WTC11 (cell line): ENCODE measurements around the gene SUSD6. TPM values are rescaled to one million over a fixed set of nuclear protein-coding genes. Genes with fewer than 3 reads are reported as not detected.

Experiments used
- ATAC-seq: fragments of 200-7000 bp; cut with Tn5 transposase; 2 replicates; pipeline ENCODE4 v1.10.0; 2021; ENCODE audit warnings: mild to moderate bottlenecking, moderate library complexity
- CTCF ChIA-PET: fragments of 300-600 bp; sonication (Branson Sonifier 250); formaldehyde crosslinking; loops from one replicate; lab custom pipeline; 2021; ENCODE audit warnings: antibody characterized with exemption; lab: Charles Lee
- POLR2A ChIA-PET: fragments of 350-600 bp; sonication (Branson Sonifier 250); formaldehyde crosslinking; loops from one replicate; lab custom pipeline; 2021; ENCODE audit warnings: antibody characterized with exemption; lab: Charles Lee
- DNase-seq: peaks from one replicate; pipeline ENCODE4 v3.0.0; 2021; ENCODE audit warnings: low spot score
- H3K27ac Mint-ChIP-seq: 2 replicates; pipeline ENCODE4 v1.8.0; 2021; ENCODE audit warnings: mixed read lengths
- H3K27me3 Mint-ChIP-seq: 2 replicates; pipeline ENCODE4 v1.8.0; 2021; ENCODE audit warnings: low read depth, mild to moderate bottlenecking, moderate library complexity, mixed read lengths
- H3K36me3 Mint-ChIP-seq: 2 replicates; pipeline ENCODE4 v1.8.0; 2021; ENCODE audit warnings: mixed read lengths
- H3K4me1 Mint-ChIP-seq: 2 replicates; pipeline ENCODE4 v1.8.0; 2022; ENCODE audit warnings: mixed read lengths
- H3K4me3 Mint-ChIP-seq: 2 replicates; pipeline ENCODE4 v1.8.0; 2021; ENCODE audit warnings: mild to moderate bottlenecking, moderate library complexity, mixed read lengths
- H3K9me3 Mint-ChIP-seq: 2 replicates; pipeline ENCODE4 v1.8.0; 2021; ENCODE audit warnings: mixed read lengths
- ATF1 ChIP-seq: sonication (generic); formaldehyde crosslinking; IDR thresholded peaks from 2 replicates; pipeline ENCODE4 v1.8.1; 2023; ENCODE audit warnings: mild to moderate bottlenecking, moderate library complexity, missing genetic modification reagents
- ELF4 ChIP-seq: sonication (generic); formaldehyde crosslinking; IDR thresholded peaks from 2 replicates; pipeline ENCODE4 v1.8.1; 2022; ENCODE audit warnings: low read depth, mild to moderate bottlenecking, moderate library complexity, missing genetic modification reagents
- EMX1 ChIP-seq: fragments of 250-450 bp; sonication (Bioruptor Pico); IDR thresholded peaks from 2 replicates; pipeline ENCODE4 v1.8.0; 2021; ENCODE audit warnings: mild to moderate bottlenecking
- ETV6 ChIP-seq: sonication (generic); formaldehyde crosslinking; IDR thresholded peaks from 2 replicates; pipeline ENCODE4 v1.8.1; 2022; ENCODE audit warnings: mild to moderate bottlenecking, missing genetic modification reagents
- GABPB1 ChIP-seq: sonication (generic); formaldehyde crosslinking; IDR thresholded peaks from 2 replicates; pipeline ENCODE4 v1.8.1; 2023; ENCODE audit warnings: mild to moderate bottlenecking, missing genetic modification reagents
- MXD4 ChIP-seq: fragments of 250-450 bp; sonication (Bioruptor Pico); IDR thresholded peaks from 2 replicates; pipeline ENCODE4 v1.8.0; 2021; ENCODE audit warnings: mild to moderate bottlenecking, moderate library complexity, borderline replicate concordance
- MYBL2 ChIP-seq: sonication (generic); formaldehyde crosslinking; IDR thresholded peaks from 2 replicates; pipeline ENCODE4 v1.8.1; 2023; ENCODE audit warnings: mild to moderate bottlenecking, moderate library complexity, missing genetic modification reagents
- NR2C2 ChIP-seq: sonication (generic); formaldehyde crosslinking; IDR thresholded peaks from 2 replicates; pipeline ENCODE4 v1.8.0; 2022; ENCODE audit warnings: mild to moderate bottlenecking, missing genetic modification reagents
- PRRX2 ChIP-seq: fragments of 250-450 bp; sonication (Bioruptor Pico); IDR thresholded peaks from 2 replicates; pipeline ENCODE4 v1.8.0; 2021; ENCODE audit warnings: mild to moderate bottlenecking
- ZNF121 ChIP-seq: sonication (generic); formaldehyde crosslinking; IDR thresholded peaks from 2 replicates; pipeline ENCODE4 v1.8.0; 2023; ENCODE audit warnings: missing genetic modification reagents
- total RNA-seq: library from RNA; stranded (reverse); gene quantifications from 3 replicates; pipeline ENCODE4 v1.2.3, GENCODE V29; 2021
- TF ChIP-seq, protein P1 (sequence below): sonication (generic); formaldehyde crosslinking; conservative IDR thresholded peaks from 2 replicates; pipeline ENCODE4 v1.8.1; 2023; ENCODE audit warnings: mild to moderate bottlenecking, low read depth, missing genetic modification reagents, moderate library complexity
- TF ChIP-seq, protein P2 (sequence below): sonication (generic); formaldehyde crosslinking; IDR thresholded peaks from 2 replicates; pipeline ENCODE4 v1.8.0; 2023; ENCODE audit warnings: missing genetic modification reagents, mild to moderate bottlenecking, borderline replicate concordance
- TF ChIP-seq, protein P3 (sequence below): fragments of 200-600 bp; IDR thresholded peaks from 2 replicates; pipeline ENCODE4 v1.8.0; 2022; ENCODE audit warnings: antibody characterized with exemption
- TF ChIP-seq, protein P4 (sequence below): fragments of 250-450 bp; sonication (Bioruptor Pico); IDR thresholded peaks from 2 replicates; pipeline ENCODE4 v1.9.0; 2021; ENCODE audit warnings: mild to moderate bottlenecking
- TF ChIP-seq, protein P5 (sequence below): sonication (generic); formaldehyde crosslinking; IDR thresholded peaks from 2 replicates; pipeline ENCODE4 v1.8.1; 2023; ENCODE audit warnings: mild to moderate bottlenecking, missing genetic modification reagents

Gene SUSD6
- total RNA-seq, 1 experiment from 2014 or later = 10.1 TPM

DNA sequence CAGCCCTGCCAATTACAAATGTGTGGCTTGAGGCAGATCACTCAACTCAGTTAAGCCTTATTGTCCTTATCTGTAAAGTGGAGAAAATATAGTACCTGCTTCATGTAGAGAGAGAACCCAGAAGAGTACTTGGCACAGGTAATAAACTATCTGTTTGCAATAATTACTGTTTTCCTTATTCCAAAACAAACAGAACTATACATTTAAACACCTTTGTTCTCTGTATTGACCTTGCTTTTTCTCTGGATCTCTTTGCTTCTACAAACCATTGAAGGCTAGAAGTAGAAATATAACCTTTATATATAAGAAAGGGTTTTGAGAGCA, 84.8 kb downstream of the SUSD6 start (continued):
- TF ChIP-seq, protein P1, sequence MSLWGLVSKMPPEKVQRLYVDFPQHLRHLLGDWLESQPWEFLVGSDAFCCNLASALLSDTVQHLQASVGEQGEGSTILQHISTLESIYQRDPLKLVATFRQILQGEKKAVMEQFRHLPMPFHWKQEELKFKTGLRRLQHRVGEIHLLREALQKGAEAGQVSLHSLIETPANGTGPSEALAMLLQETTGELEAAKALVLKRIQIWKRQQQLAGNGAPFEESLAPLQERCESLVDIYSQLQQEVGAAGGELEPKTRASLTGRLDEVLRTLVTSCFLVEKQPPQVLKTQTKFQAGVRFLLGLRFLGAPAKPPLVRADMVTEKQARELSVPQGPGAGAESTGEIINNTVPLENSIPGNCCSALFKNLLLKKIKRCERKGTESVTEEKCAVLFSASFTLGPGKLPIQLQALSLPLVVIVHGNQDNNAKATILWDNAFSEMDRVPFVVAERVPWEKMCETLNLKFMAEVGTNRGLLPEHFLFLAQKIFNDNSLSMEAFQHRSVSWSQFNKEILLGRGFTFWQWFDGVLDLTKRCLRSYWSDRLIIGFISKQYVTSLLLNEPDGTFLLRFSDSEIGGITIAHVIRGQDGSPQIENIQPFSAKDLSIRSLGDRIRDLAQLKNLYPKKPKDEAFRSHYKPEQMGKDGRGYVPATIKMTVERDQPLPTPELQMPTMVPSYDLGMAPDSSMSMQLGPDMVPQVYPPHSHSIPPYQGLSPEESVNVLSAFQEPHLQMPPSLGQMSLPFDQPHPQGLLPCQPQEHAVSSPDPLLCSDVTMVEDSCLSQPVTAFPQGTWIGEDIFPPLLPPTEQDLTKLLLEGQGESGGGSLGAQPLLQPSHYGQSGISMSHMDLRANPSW (CRISPR knock-in tag) = no peak
- TF ChIP-seq ZNF121 (CRISPR knock-in tag) = no peak
- TF ChIP-seq, protein P2, sequence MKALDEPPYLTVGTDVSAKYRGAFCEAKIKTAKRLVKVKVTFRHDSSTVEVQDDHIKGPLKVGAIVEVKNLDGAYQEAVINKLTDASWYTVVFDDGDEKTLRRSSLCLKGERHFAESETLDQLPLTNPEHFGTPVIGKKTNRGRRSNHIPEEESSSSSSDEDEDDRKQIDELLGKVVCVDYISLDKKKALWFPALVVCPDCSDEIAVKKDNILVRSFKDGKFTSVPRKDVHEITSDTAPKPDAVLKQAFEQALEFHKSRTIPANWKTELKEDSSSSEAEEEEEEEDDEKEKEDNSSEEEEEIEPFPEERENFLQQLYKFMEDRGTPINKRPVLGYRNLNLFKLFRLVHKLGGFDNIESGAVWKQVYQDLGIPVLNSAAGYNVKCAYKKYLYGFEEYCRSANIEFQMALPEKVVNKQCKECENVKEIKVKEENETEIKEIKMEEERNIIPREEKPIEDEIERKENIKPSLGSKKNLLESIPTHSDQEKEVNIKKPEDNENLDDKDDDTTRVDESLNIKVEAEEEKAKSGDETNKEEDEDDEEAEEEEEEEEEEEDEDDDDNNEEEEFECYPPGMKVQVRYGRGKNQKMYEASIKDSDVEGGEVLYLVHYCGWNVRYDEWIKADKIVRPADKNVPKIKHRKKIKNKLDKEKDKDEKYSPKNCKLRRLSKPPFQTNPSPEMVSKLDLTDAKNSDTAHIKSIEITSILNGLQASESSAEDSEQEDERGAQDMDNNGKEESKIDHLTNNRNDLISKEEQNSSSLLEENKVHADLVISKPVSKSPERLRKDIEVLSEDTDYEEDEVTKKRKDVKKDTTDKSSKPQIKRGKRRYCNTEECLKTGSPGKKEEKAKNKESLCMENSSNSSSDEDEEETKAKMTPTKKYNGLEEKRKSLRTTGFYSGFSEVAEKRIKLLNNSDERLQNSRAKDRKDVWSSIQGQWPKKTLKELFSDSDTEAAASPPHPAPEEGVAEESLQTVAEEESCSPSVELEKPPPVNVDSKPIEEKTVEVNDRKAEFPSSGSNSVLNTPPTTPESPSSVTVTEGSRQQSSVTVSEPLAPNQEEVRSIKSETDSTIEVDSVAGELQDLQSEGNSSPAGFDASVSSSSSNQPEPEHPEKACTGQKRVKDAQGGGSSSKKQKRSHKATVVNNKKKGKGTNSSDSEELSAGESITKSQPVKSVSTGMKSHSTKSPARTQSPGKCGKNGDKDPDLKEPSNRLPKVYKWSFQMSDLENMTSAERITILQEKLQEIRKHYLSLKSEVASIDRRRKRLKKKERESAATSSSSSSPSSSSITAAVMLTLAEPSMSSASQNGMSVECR (CRISPR knock-in tag) = no peak
- TF ChIP-seq, all 79 proteins: peak for 0

DNA sequence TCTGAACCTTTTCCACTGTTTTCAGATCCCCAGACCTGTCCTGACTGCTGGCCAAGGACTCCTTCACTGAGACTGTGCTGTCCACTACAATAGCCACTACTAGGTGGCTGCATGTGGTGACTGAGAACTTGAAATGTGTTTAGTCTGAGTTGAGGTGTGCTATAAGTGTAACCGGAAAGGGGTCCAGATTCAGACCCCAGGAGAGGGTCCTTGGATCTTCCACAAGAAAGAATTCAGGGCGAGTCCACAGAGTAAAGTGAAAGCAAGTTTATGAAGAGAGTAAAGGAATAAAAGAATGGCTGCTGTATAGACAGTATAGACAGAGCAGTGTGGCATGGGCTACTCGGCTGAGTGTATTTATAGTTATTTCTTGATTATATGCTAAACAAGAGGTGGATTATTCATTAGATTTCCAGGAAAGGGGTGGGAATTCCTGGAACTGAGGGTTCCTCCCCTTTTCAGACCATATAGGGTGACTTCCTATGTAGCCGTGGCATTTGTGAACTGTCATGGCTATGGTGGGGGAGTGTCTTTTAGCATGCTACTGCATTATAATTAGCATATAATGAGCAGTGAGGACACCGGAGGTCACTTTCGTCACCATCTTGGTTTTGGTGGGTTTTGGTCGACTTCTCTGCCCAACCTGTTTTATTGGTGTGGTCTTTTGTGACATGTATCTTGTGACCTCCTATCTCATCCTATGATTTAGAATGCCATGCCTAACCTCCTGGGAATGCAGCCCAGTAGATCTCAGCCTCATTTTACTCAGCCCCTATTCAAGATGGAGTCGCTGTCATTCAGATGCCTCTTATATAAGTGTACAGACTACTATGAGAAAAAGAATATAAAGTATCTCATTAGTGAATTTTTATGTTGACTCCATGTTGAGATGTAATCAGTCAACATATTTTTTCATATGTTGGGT, 85.5 kb downstream of the SUSD6 start:
- ChIA-PET CTCF (no interaction called here), POLR2A (no interaction called here)
- peaks cover 76% of the 10 kb centered on the region for H3K4me1 Mint-ChIP-seq
- ATAC-seq = no peak
- TF ChIP-seq MYBL2 (no peak), ETV6 (no peak), MXD4 (no peak), ELF4 (CRISPR knock-in tag) (no peak), EMX1 (CRISPR knock-in tag) (no peak), NR2C2 (CRISPR knock-in tag) (no peak), ATF1 (CRISPR knock-in tag) (no peak), GABPB1 (no peak), PRRX2 (CRISPR knock-in tag) (no peak)
- TF ChIP-seq, protein P3, sequence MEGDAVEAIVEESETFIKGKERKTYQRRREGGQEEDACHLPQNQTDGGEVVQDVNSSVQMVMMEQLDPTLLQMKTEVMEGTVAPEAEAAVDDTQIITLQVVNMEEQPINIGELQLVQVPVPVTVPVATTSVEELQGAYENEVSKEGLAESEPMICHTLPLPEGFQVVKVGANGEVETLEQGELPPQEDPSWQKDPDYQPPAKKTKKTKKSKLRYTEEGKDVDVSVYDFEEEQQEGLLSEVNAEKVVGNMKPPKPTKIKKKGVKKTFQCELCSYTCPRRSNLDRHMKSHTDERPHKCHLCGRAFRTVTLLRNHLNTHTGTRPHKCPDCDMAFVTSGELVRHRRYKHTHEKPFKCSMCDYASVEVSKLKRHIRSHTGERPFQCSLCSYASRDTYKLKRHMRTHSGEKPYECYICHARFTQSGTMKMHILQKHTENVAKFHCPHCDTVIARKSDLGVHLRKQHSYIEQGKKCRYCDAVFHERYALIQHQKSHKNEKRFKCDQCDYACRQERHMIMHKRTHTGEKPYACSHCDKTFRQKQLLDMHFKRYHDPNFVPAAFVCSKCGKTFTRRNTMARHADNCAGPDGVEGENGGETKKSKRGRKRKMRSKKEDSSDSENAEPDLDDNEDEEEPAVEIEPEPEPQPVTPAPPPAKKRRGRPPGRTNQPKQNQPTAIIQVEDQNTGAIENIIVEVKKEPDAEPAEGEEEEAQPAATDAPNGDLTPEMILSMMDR = no peak
- TF ChIP-seq, protein P4, sequence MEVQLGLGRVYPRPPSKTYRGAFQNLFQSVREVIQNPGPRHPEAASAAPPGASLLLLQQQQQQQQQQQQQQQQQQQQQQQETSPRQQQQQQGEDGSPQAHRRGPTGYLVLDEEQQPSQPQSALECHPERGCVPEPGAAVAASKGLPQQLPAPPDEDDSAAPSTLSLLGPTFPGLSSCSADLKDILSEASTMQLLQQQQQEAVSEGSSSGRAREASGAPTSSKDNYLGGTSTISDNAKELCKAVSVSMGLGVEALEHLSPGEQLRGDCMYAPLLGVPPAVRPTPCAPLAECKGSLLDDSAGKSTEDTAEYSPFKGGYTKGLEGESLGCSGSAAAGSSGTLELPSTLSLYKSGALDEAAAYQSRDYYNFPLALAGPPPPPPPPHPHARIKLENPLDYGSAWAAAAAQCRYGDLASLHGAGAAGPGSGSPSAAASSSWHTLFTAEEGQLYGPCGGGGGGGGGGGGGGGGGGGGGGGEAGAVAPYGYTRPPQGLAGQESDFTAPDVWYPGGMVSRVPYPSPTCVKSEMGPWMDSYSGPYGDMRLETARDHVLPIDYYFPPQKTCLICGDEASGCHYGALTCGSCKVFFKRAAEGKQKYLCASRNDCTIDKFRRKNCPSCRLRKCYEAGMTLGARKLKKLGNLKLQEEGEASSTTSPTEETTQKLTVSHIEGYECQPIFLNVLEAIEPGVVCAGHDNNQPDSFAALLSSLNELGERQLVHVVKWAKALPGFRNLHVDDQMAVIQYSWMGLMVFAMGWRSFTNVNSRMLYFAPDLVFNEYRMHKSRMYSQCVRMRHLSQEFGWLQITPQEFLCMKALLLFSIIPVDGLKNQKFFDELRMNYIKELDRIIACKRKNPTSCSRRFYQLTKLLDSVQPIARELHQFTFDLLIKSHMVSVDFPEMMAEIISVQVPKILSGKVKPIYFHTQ (CRISPR knock-in tag) = no peak
- TF ChIP-seq, protein P5, sequence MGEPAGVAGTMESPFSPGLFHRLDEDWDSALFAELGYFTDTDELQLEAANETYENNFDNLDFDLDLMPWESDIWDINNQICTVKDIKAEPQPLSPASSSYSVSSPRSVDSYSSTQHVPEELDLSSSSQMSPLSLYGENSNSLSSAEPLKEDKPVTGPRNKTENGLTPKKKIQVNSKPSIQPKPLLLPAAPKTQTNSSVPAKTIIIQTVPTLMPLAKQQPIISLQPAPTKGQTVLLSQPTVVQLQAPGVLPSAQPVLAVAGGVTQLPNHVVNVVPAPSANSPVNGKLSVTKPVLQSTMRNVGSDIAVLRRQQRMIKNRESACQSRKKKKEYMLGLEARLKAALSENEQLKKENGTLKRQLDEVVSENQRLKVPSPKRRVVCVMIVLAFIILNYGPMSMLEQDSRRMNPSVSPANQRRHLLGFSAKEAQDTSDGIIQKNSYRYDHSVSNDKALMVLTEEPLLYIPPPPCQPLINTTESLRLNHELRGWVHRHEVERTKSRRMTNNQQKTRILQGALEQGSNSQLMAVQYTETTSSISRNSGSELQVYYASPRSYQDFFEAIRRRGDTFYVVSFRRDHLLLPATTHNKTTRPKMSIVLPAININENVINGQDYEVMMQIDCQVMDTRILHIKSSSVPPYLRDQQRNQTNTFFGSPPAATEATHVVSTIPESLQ = no peak
- TF ChIP-seq, all 79 proteins: peak for 0
- no peaks in the 10 kb centered on the region for H3K36me3 Mint-ChIP-seq
- no peak for DNase-seq
- H3K27me3 Mint-ChIP-seq = no peaks in the 10 kb centered on the region
- H3K9me3 Mint-ChIP-seq = no peaks in the 10 kb centered on the region
- H3K4me3 Mint-ChIP-seq = no peak overlapping the region
- peak overlapping the region; percentile 81 for H3K27ac Mint-ChIP-seq
